Epithelial cell of prostate (primary cell): ENCODE data around the gene ZNFX1.
A peak's percentile ranks its signal among the peaks of the same experiment; 100 is the strongest.

Source experiments
- DNase-seq: peaks from one replicate; pipeline ENCODE4 v3.0.0-alpha.2; 2011; ENCODE audit warnings: low read depth, low spot score
- H3K27ac ChIP-seq: fragments of 450-650 bp; 2 replicates; pipeline ENCODE4 v1.5.1; 2017; ENCODE audit warnings: mild to moderate bottlenecking

The ZNFX1 gene

GRCh38 chr20:49281059-49281912, 3.4 kb upstream of the ZNFX1 start:
- DNase-seq, result peak; percentile 56

DNA sequence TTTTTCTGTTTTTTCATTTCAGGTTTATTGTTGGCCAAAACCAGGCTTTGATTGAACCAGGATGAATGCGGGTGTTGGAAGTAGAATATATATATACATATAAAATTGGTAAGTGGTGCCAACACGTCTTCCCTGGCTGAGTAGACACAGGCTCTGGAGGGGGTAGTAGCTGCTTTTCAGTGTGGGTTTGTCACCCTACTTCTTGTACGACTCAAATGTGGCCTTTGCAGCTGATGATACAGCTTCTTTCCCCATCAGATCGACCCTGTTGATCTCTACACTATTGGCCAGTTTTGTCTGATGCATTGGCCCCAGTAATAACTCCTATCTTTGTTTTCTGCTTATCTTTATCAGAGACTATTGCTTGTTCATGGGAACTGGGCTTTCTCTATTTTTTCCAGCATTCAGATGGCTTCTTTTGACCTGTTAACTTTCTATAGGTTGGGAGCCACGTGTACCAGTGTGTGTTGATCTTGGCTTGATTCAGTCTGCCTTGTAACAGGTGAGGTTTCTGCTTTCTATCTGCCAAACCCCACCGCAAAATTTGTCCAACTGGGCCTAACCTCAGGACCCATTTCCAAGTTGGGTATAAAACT, 2.7 kb upstream of the ZNFX1 start:
- DNase-seq, result no peak
- peak overlapping the region; percentile 93 for H3K27ac ChIP-seq

More at GRCh38 chr20:49281059-49281912, 3.4 kb upstream of the ZNFX1 start:
- H3K27ac ChIP-seq, result peak overlapping the region; percentile 93

GRCh38 chr20:49279677-49280462, 2.0 kb upstream of the ZNFX1 start:
- no peak for DNase-seq
- H3K27ac ChIP-seq, result peak overlapping the region; percentile 93

GRCh38 chr20:49278818-49279676, 1.2 kb upstream of the ZNFX1 start:
- peak overlapping the region; percentile 93 for H3K27ac ChIP-seq
- no peak for DNase-seq

- peak overlapping the region; percentile 93 for H3K27ac ChIP-seq
- DNase-seq, result no peak
Measured at GRCh38 chr20:49277786-49278035, 146 bp downstream of the ZNFX1 start.

DNA sequence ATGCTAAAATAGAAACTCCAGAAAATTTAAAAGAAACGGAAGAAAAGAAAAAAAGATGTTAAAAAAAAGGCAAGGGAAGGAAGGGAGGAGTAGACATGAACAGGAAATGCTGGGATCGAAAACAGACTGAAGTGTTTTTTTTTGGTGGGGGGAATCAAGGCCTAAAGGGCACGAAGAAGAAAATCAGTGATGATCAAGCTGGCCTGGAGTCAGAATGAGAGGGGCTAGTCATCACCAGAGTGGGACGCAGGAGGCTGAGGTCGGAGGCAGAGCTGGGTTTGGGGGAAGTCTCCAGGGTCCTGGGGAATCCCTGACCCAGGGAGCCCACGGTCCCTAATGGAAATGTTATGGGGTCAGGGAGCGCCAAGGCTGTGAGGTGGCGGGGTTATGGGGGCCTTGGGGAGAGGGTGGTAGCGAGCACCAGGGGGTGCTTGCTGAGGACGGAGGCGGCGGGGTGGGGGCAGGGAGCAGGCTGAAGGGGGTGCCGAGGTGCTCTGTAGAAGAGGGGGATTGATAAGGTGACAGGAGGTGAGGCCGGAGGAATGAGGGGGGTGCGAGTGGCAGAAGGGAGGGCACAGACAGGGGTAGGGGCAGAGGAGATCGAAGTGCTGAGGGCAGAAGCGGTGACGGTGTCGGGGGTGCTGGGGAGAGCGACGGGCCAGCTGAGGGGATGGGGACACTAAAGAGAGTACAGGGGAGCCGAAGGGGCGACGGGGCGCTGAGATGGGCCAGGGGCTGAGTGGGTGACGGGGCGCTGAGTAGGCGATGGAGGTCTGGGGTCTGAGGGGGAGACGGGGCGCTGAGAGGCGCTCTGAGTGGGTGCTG, 684 bp downstream of the ZNFX1 start:
- DNase-seq, result no peak
- peak overlapping the region; percentile 93 for H3K27ac ChIP-seq

GRCh38 chr20:49276161-49276960, 1.5 kb downstream of the ZNFX1 start:
- no peak for DNase-seq
- peak overlapping the region; percentile 93 for H3K27ac ChIP-seq

DNA sequence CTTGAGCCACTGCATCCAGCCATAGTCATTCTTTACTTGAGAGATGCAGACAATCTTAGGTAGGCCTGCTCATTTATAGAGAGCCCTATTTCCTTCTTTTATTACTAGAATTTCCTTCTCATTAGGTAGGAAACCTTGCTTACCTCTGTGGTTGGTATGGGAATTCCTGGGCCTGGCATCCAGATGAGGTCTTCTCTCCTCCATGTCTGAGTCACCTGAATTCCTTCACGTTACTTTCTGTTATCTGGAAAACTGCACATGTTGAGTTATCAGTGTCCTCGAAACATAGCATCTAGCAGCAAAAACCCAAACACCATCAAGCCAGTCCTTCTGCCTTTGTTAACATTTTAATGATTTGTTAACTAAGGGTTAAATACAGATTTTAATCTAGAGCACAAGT, 2.2 kb downstream of the ZNFX1 start:
- DNase-seq, result no peak
- H3K27ac ChIP-seq, result peak overlapping the region; percentile 93

- no peak for DNase-seq
- H3K27ac ChIP-seq, result peak overlapping the region; percentile 93
Measured at GRCh38 chr20:49275216-49275615, 2.6 kb downstream of the ZNFX1 start.

DNA sequence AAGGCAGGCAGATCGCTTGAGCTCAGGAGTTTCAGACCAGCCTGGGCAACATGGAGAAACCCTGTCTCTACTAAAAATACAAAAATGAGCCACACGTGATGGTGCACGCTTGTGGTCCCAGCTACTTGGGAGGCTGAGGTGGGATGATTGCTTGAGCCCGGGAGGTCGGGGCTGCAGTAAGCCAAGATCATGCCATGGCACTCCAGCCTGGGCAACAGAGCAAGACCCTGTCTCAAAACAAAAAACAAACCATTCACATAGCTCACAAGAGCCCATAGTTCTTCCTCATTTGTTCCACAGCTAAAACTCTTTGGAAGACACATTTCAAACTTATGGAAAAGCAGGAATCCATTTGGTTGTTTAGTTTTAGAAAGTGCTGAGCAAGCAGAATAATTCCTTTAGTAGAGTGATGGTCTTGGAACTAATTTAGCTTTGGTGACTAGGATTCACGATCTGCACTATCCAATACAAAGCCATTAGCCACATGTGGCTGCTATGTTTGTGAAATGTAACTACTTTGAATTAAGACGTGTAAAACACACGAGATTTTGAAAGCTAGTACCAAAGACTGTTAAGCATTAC, 4.1 kb downstream of the ZNFX1 start:
- no peak for DNase-seq
- H3K27ac ChIP-seq, result no peak overlapping the region

GRCh38 chr20:49272654-49273053, 5.2 kb downstream of the ZNFX1 start:
- no peak for DNase-seq
- H3K27ac ChIP-seq, result no peak overlapping the region

DNA sequence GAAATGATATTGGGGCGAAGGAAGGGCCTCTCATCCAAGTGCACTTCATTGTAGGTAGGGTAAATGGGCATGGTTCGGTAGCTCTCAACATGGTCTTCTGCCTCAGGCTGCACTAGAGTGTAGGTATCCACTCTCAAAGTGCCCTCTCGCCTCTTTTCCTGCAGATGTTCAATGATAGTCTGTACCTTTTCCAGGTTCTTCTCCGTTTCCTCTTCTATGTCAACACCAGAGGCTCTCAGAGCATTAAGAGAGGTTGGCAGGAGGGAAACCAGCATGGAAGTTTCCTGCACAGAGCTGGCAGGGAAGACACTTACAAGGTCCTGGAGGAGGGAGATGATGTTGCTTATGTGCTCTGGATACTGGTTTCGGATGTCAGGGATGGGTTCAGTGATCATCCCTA, 7.1 kb downstream of the ZNFX1 start:
- DNase-seq, result no peak
- no peak overlapping the region for H3K27ac ChIP-seq

GRCh38 chr20:49270177-49270576, 7.7 kb downstream of the ZNFX1 start:
- no peak for DNase-seq
- H3K27ac ChIP-seq, result no peak overlapping the region

DNA sequence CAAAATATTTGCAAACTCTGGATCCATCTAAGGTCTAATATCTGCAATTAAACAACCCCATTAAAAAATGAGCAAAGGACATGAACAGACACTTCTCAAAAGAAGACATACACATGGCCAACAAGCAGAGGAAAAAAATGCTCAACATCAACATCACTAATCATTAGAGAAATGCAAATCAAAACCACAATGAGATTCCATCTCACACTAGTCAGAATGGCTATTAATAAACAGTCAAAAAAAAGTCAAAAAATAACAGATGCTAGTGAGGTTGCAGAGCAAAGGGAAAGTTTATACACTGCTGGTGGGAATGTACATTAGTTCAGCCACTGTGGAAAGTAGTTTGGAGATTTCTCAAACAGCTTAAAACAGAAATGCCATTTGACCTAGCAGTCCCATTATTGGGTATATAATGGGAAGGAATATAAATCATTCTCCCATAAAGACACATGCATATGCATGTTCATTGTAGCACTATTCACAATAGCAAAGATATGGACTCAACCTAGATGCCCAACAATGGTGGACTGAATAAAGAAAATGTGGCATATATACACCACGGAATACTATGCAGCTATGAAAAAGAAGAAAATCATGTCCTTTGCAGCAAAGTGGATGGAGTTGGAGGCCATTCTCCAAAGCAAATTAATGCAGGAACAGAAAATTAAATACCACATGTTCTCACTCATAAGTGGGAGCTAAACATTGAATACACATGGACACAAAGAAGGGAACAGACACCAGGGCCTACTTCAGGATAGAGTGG, 9.1 kb downstream of the ZNFX1 start:
- H3K27ac ChIP-seq, result no peak overlapping the region
- DNase-seq, result no peak

- DNase-seq, result no peak
- H3K27ac ChIP-seq, result no peak overlapping the region
Measured at GRCh38 chr20:49267327-49267726, 10.5 kb downstream of the ZNFX1 start.

DNA sequence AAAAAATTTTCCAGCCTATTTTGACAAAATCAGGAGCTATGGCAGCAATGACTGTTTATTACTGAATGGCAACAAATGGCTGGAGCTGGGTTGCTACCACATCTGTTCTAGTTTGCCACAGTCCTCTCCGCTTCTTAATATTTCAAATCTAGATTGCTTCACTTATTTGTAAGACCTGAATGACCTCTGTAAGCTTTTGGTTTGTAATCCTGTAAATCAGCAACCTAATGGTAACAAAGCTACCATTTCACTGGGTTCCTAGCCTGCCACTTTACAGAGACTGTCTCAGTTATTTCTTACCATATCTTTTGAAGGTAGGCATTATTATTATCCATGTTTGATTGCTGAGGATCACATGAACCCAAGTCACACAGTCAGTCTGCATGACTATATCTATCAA, 15.4 kb downstream of the ZNFX1 start:
- H3K27ac ChIP-seq, result no peak overlapping the region
- no peak for DNase-seq

DNA sequence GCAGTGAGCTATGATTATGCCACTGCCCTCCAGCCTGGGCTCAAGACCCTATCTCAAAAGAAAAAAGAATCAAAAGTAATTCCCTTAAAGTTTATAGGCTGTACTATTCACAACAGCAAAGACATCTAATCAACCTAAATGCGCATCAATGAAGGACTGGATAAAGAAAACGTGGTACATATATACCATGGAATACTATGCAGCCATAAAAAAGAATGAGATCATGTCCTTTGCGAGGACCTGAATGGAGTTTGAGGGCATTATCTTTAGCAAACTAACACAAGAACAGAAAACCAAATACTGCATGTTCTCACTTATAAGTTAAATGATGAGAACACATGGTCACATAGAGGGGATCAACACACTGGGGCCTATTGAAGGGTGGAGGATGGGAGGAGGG, 16.7 kb downstream of the ZNFX1 start:
- H3K27ac ChIP-seq, result no peak overlapping the region
- DNase-seq, result no peak

DNA sequence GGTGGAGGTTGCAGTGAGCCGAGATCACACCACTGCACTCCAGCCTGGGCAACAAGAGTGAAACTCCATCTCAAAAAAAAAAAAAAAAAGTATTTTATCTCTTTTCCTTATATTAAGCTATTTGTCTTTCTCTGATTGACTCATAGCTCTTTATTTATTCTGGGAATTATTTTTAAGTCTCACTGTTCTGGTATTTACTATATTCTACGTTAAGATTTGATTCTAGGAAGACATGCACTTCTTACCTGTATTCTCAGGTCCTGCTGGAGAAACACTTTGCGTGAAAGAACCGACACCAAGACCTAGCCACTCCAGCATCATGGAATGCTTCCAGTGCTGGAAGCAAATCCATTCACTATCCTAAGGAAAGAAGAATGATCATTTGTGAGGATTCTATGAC, 17.6 kb downstream of the ZNFX1 start:
- DNase-seq, result no peak
- H3K27ac ChIP-seq, result no peak overlapping the region
